Panc1 (cell line): ENCODE measurements around the gene TUBA4A. TPM values are rescaled to one million over a fixed set of nuclear protein-coding genes. Genes with fewer than 3 reads are reported as not detected.
"Not testable (repeated sequence)": the region's sequence is repeated elsewhere in the genome, so short reads cannot be mapped to it uniquely, and the experiment has no call there.

Source experiments
- ATAC-seq: fragments of 200-7000 bp; cut with Tn5 transposase; 2 replicates; pipeline ENCODE4 v1.9.1; 2020; ENCODE audit warnings: mild to moderate bottlenecking, moderate library complexity
- BruUV-seq: library from RNA; stranded (reverse); fragments of 400-500 nt; replicated peaks from 2 replicates; lab custom pipeline; 2021; lab: Mats Ljungman, UMichigan
- CTCF ChIA-PET: fragments of 300-600 bp; sonication (Branson Sonifier 250); formaldehyde crosslinking; loops from one replicate; lab custom pipeline; 2022; ENCODE audit warnings: antibody characterized with exemption; lab: Charles Lee
- POLR2A ChIA-PET: fragments of 300-600 bp; sonication (Branson Sonifier 250); formaldehyde crosslinking; loops from one replicate; lab custom pipeline; 2022; ENCODE audit warnings: antibody characterized with exemption; lab: Charles Lee
- DNase-seq: peaks from one replicate; pipeline ENCODE4 v3.0.0-alpha.2; 2010; ENCODE audit warnings: low read depth, low spot score
- H3K27ac ChIP-seq: 2 replicates; pipeline ENCODE4 v1.5.1; 2011; ENCODE audit warnings: mild to moderate bottlenecking, low read length, inconsistent platforms
- H3K27me3 ChIP-seq: fragments of 200-500 bp; sonication (Bioruptor generic); 2 replicates; pipeline ENCODE4 v1.6.0; 2014; ENCODE audit warnings: low read length, inconsistent platforms; ENCODE audit not compliant: control insufficient read depth, insufficient read depth
- H3K36me3 ChIP-seq: fragments of 200-500 bp; sonication (Bioruptor generic); 2 replicates; pipeline ENCODE4 v1.5.1; 2014; ENCODE audit warnings: inconsistent platforms, mild to moderate bottlenecking, low read length, moderate library complexity; ENCODE audit not compliant: control insufficient read depth, insufficient read depth
- H3K4me1 ChIP-seq: 2 replicates; pipeline ENCODE4 v1.5.1; 2011; ENCODE audit warnings: inconsistent platforms, mild to moderate bottlenecking, low read length, moderate library complexity; ENCODE audit not compliant: control insufficient read depth, insufficient read depth
- H3K4me3 ChIP-seq, 2 experiments: 2 replicates each; pipeline ENCODE4 v1.5.1; 2011 to 2012; ENCODE audit warnings: low read depth in 2 of 2, low read length in 2 of 2, mild to moderate bottlenecking in 2 of 2, inconsistent platforms in 1 of 2, moderate library complexity in 1 of 2
- H3K9me3 ChIP-seq: fragments of 200-500 bp; sonication (Bioruptor generic); 2 replicates; pipeline ENCODE4 v1.5.1; 2014; ENCODE audit warnings: low read depth, mild to moderate bottlenecking, inconsistent platforms, low read length, moderate library complexity; ENCODE audit not compliant: control insufficient read depth, insufficient read depth
- CTCF ChIP-seq: fragments of 450-650 bp; IDR thresholded peaks from 2 replicates; pipeline ENCODE4 v1.5.1; 2017; ENCODE audit warnings: mild to moderate bottlenecking
- POLR2AphosphoS5 ChIP-seq: IDR thresholded peaks from 2 replicates; pipeline ENCODE4 v1.6.1; 2012; ENCODE audit warnings: mild to moderate bottlenecking, low read depth, low read length, moderate library complexity
- REST ChIP-seq, 2 experiments: IDR thresholded peaks; 2 replicates each; pipeline ENCODE4 v1.6.1; 2011 to 2012; ENCODE audit warnings: low read depth in 2 of 2, control low read depth in 1 of 2, low read length in 1 of 2, mild to moderate bottlenecking in 1 of 2, moderate library complexity in 1 of 2; ENCODE audit not compliant: insufficient read depth in 1 of 2
- SIN3A ChIP-seq: IDR thresholded peaks from 2 replicates; pipeline ENCODE4 v1.6.1; 2012; ENCODE audit warnings: low read depth, mild to moderate bottlenecking, low read length, moderate library complexity, borderline replicate concordance; ENCODE audit not compliant: insufficient read depth
- TCF7L2 ChIP-seq: IDR thresholded peaks from 2 replicates; pipeline ENCODE4 v1.6.1; 2011; ENCODE audit warnings: mild to moderate bottlenecking, low read depth, low read length, inconsistent platforms
- in situ Hi-C: cut with HindIII; loops from 2 replicates; pipeline ENCODE4 v1.10.0; 2016; ENCODE audit warnings: low sequenced_read_pairs, low pct_unique_long_range_greater_than_20kb
- intact Hi-C: fragments of 100-400 bp; cut with micrococcal nuclease; formaldehyde crosslinking; loops from one replicate; pipeline ENCODE4 v1.10.0; 2022; ENCODE audit not compliant: unreplicated experiment
- microRNA-seq: library from miRNA; unstranded; fragments of <30 nt; microRNA quantifications from one replicate; pipeline ENCODE4 v1.1.0, GENCODE V29; 2020; ENCODE audit not compliant: unreplicated experiment
- total RNA-seq: library from RNA; stranded (reverse); gene quantifications from one replicate; pipeline ENCODE4 v1.2.1, GENCODE V29; 2021; ENCODE audit not compliant: unreplicated experiment

Gene TUBA4A
- total RNA-seq, 1 experiment from 2014 or later = 12.9 TPM

GRCh38 chr2:219204425-219205164, 49.1 kb downstream of the TUBA4A start:
- CTCF ChIA-PET = no interaction called here
- in situ Hi-C loops = no loop called here
- TF ChIP-seq CTCF = no peak
- TF ChIP-seq REST (IDR thresholded peaks at IDR 0.05; ENCODE audit: insufficient read depth in 1 of 2, low read depth in 2 of 2, low read length in 1 of 2) = no peak
- no peak for TF ChIP-seq SIN3A
- TF ChIP-seq POLR2AphosphoS5 = no peak
- TF ChIP-seq TCF7L2 = no peak
- intact Hi-C loops = no loop called here
- Histone ChIP-seq H3K4me3 (no peak overlapping the region), H3K36me3 (0 out of 2 replicates have a peak, but pooled peaks cover 2% of the 10 kb centered on the region), H3K4me1 (peaks cover 16% of the 10 kb centered on the region), H3K27me3 (no peaks in the 10 kb centered on the region), H3K27ac (no peak overlapping the region), H3K9me3 (no peaks in the 10 kb centered on the region)
- ATAC-seq (no peak), DNase-seq (no peak)
- BruUV-seq = no TSS peak
- POLR2A ChIA-PET = no interaction called here

- H3K27ac ChIP-seq, H3K27me3 ChIP-seq, DNase-seq, H3K36me3 ChIP-seq, BruUV-seq, in situ Hi-C loops, ATAC-seq, H3K4me3 ChIP-seq, H3K4me1 ChIP-seq, intact Hi-C loops, H3K9me3 ChIP-seq: not testable (repeated sequence)
- ChIA-PET POLR2A (interaction anchor here (0.6 kb wide), 1 partner anchor 32 kb away, joined by 3 read pairs; the partner anchor contains the start of gene SLC23A3), CTCF (interaction anchor here (0.6 kb wide), 1 partner anchor 10 kb away, joined by 6 read pairs; no protein-coding TSS in a partner anchor)
Measured at GRCh38 chr2:219201331-219201730, 52.4 kb downstream of the TUBA4A start.

- H3K36me3 ChIP-seq, CTCF ChIA-PET, H3K4me3 ChIP-seq, BruUV-seq, ATAC-seq, H3K27me3 ChIP-seq, POLR2A ChIA-PET, intact Hi-C loops, H3K27ac ChIP-seq, DNase-seq, H3K9me3 ChIP-seq, in situ Hi-C loops, H3K4me1 ChIP-seq: not testable (repeated sequence)
Measured at GRCh38 chr2:219200502-219201326, 53.0 kb downstream of the TUBA4A start.

Small RNAs within 50 kb of the gene (microRNA-seq; reads per million reads assigned to microRNA genes)
- not detected for gene MIR153-1

Other genes with a start within 250 kb of the TUBA4A start
- gene CFAP65, start 212.4 kb downstream of the TUBA4A start, total RNA-seq = 0.33 TPM
- gene IHH, start 193.0 kb downstream of the TUBA4A start, total RNA-seq = 0.23 TPM
- 18.2 TPM for gene NHEJ1, start 93.1 kb downstream of the TUBA4A start, total RNA-seq
- gene SLC23A3, start 83.9 kb downstream of the TUBA4A start, total RNA-seq = 3.3 TPM
- gene CNPPD1, start 77.0 kb downstream of the TUBA4A start, total RNA-seq = 55.7 TPM
- 106 TPM for gene RETREG2, start 75.6 kb downstream of the TUBA4A start, total RNA-seq
- gene ZFAND2B, start 47.1 kb downstream of the TUBA4A start, total RNA-seq = 43.2 TPM
- 19.0 TPM for gene ABCB6, start 35.0 kb downstream of the TUBA4A start, total RNA-seq
- 75.1 TPM for gene ATG9A, start 24.3 kb downstream of the TUBA4A start, total RNA-seq
- gene ANKZF1, start 24.1 kb downstream of the TUBA4A start, total RNA-seq = 36.2 TPM
- gene GLB1L, start 8.5 kb downstream of the TUBA4A start, total RNA-seq = 8.1 TPM
- 29.9 TPM for gene STK16, start 8.4 kb downstream of the TUBA4A start, total RNA-seq
- gene TUBA4B, start 675 bp downstream of the TUBA4A start, total RNA-seq = not detected
- 66.2 TPM for gene DNAJB2, start 25.4 kb upstream of the TUBA4A start, total RNA-seq
- not detected for gene PTPRN, start 55.5 kb upstream of the TUBA4A start, total RNA-seq
- gene RESP18, start 78.8 kb upstream of the TUBA4A start, total RNA-seq = not detected
- 107 TPM for gene DNPEP, start 134.0 kb upstream of the TUBA4A start, total RNA-seq
- 0.69 TPM for gene DES, start 164.5 kb upstream of the TUBA4A start, total RNA-seq
- 3.4 TPM for gene SPEG, start 180.9 kb upstream of the TUBA4A start, total RNA-seq
- gene GMPPA, start 245.0 kb upstream of the TUBA4A start, total RNA-seq = 66.2 TPM